Spinal cord (tissue), 10 donors: ENCODE data around the gene WDR43. TPM values are rescaled to one million over a fixed set of nuclear protein-coding genes. Genes with fewer than 3 reads are reported as not detected.

ENCODE experiments used
- DNase-seq, 6 donors: peaks; one replicate each; pipeline versions ENCODE4 v3.0.0 to v3.0.0-alpha.2; 2013 to 2015; ENCODE audit warnings: low spot score in 6 of 6, low read depth in 4 of 6
- H3K27ac ChIP-seq: one replicate; pipeline ENCODE4 v1.5.1; 2013; ENCODE audit warnings: low read depth, low read length, control low read depth
- H3K27me3 ChIP-seq: one replicate; pipeline ENCODE4 v1.6.1; 2013; ENCODE audit warnings: low read length; ENCODE audit not compliant: control insufficient read depth, insufficient read depth
- H3K36me3 ChIP-seq: one replicate; pipeline ENCODE4 v1.6.1; 2013; ENCODE audit warnings: low read length; ENCODE audit not compliant: control insufficient read depth, insufficient read depth
- H3K4me1 ChIP-seq: one replicate; pipeline ENCODE4 v1.6.1; 2013; ENCODE audit warnings: low read length; ENCODE audit not compliant: control insufficient read depth, insufficient read depth
- H3K4me3 ChIP-seq: one replicate; pipeline ENCODE4 v1.5.1; 2013; ENCODE audit warnings: low read depth, low read length, control low read depth
- H3K9me3 ChIP-seq: one replicate; pipeline ENCODE4 v1.6.1; 2013; ENCODE audit warnings: low read length; ENCODE audit not compliant: control insufficient read depth, insufficient read depth
- WGBS: methylation state at CpG from one replicate; pipeline ENCODE4 v1.1.5; 2013; ENCODE audit warnings: missing lambda C conversion rate; ENCODE audit not compliant: insufficient coverage; 5-methylcytosine and 5-hydroxymethylcytosine counted together
- polyA plus RNA-seq, 2 donors: library from polyadenylated mRNA; unstranded; fragments of 120-200 nt; gene quantifications; one replicate each; pipeline ENCODE4 v1.2.1, GENCODE V29; 2013; ENCODE audit not compliant: insufficient read length in 2 of 2
- total RNA-seq, 2 donors: library from RNA; depleted of rRNA in 1 of 2; stranded (reverse); fragments of 120-200 nt in 1 of 2; fragments of >200 nt in 1 of 2; gene quantifications; one replicate each; pipeline versions ENCODE4 v1.2.3 to v1.2.4, GENCODE V29; 2013 to 2014
- donor health status: healthy.

Gene WDR43
- total and polyA plus RNA-seq, 4 donors, result 19.7 to 42.7 (median 29.4) TPM

DNA sequence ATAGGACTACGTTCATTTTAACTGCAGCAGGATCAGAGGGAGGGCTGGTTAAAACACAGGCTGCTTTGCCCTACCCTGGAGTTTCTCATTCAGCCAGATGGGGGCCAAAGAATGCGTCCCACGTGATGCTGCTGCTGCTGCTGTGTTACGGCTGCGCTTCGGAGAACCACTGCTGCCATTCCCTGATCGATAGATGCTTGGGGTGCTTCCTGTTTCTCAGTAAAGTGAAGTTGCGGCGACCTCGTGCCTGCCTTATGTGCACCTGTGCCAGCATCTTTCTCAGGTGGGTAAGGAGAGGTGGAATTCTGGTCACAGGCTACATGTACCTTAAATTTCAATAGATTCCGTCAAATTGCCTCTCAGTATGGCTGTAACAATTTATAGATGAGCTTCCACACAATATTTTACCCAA lies 62.0 kb downstream of the WDR43 start:
- peaks cover 9% of the 10 kb centered on the region for H3K4me1 ChIP-seq
- no peaks in the 10 kb centered on the region for H3K9me3 ChIP-seq
- 7% methylated on average over 7 of the region's 11 CpGs for WGBS
- H3K27ac ChIP-seq, result no peak overlapping the region
- H3K36me3 ChIP-seq, result no peaks in the 10 kb centered on the region
- H3K4me3 ChIP-seq, result no peak overlapping the region
- peak in 3 of 6 donors; percentile 26 to 66 (median 52) for DNase-seq
- no peaks in the 10 kb centered on the region for H3K27me3 ChIP-seq

DNA sequence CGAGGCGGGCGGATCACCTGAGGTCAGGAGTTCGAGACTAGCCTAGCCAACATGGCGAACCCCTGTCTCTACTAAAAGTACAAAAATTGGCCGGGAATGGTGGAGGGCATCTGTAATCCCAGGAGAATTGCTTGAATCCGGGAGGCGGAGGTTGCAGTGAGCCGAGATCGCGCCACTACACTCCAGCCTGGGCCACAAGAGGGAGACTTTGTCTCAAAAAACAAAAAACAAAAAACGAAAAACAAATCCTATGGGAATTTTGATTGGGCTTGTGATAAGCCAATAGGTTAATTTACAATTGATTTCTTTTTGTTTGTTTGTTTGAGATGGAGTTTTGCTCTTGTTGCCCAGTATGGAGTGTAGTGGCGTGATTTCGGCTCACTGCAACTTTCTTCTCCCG lies 62.4 kb downstream of the WDR43 start:
- H3K4me1 ChIP-seq, result peaks cover 9% of the 10 kb centered on the region
- no peaks in the 10 kb centered on the region for H3K9me3 ChIP-seq
- H3K4me3 ChIP-seq, result no peak overlapping the region
- H3K27ac ChIP-seq, result no peak overlapping the region
- H3K36me3 ChIP-seq, result no peaks in the 10 kb centered on the region
- H3K27me3 ChIP-seq, result no peaks in the 10 kb centered on the region
- WGBS, result 82% methylated on average over 8 of the region's 15 CpGs
- no peak for DNase-seq

DNA sequence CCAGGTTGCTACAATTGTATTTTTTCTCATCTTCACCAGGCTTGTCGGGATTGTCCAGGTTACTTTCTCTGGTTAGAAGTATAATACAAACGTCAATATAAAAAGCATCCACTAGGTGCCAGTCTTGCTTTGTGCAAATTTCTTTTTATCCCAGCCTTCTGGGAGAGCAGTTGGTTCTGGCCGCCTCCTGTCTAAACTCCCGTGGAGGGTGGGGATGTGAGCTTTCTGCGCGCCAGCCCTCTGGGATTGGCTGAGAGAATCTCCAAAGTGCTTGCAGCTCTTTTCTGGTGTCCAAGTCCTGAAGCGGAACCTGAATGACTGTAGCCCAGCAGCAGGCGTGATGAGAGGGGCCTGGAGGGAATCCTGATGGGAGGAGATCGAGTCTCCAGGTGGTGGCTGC lies 64.2 kb downstream of the WDR43 start:
- no peaks in the 10 kb centered on the region for H3K36me3 ChIP-seq
- no peaks in the 10 kb centered on the region for H3K27me3 ChIP-seq
- no peak overlapping the region for H3K27ac ChIP-seq
- no peak overlapping the region for H3K4me3 ChIP-seq
- 13% methylated on average over 7 of the region's 9 CpGs for WGBS
- H3K4me1 ChIP-seq, result peaks cover 9% of the 10 kb centered on the region
- no peaks in the 10 kb centered on the region for H3K9me3 ChIP-seq
- peak; percentile 65 to 96 (median 76) for DNase-seq

DNA sequence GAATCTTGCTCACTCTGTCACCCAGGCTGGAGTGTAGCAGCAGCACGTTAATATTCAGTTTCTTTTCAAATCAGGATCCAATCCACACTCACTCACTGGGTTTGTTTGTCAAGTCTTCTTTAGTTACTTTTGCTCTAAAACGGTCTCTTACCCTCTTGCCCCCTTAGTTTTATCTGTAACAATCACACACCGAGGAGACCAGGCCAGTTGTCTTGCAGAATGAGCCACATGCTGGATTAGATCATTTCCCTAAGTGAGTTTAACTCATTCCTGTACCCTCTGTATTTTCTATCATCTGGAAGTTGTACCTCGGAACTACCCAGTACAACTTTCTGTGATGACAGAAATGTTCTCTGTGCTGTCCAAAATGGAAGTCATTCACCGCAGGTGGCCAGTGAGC lies 65.9 kb downstream of the WDR43 start:
- DNase-seq, result no peak
- Histone ChIP-seq H3K27ac (no peak overlapping the region), H3K9me3 (no peaks in the 10 kb centered on the region), H3K4me3 (no peak overlapping the region), H3K27me3 (no peaks in the 10 kb centered on the region), H3K4me1 (peaks cover 9% of the 10 kb centered on the region), H3K36me3 (no peaks in the 10 kb centered on the region)
- 51% methylated on average over 4 of the region's 5 CpGs for WGBS

DNA sequence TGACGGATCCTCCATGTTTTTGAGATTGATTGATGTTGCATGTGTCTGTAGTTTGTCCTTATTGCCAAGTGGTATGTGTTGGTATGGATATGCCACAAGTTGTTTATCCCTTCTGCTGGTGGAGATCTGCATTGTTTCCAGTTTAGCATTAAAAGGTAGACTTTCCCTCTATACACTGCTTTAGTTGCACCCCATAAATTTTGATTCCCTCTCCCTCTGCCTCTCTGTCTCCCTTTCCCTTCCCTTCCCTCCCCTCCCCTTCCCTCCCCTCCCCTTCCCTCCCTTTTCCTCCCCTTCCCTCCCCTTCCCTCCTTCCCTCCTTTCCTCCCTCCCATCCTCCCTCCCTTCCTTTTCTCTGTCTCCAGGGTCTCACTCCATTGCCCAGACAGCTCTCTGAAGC lies 68.0 kb downstream of the WDR43 start:
- H3K4me3 ChIP-seq, result no peak overlapping the region
- 80% methylated on average over 1 of the region's 1 CpG for WGBS

DNA sequence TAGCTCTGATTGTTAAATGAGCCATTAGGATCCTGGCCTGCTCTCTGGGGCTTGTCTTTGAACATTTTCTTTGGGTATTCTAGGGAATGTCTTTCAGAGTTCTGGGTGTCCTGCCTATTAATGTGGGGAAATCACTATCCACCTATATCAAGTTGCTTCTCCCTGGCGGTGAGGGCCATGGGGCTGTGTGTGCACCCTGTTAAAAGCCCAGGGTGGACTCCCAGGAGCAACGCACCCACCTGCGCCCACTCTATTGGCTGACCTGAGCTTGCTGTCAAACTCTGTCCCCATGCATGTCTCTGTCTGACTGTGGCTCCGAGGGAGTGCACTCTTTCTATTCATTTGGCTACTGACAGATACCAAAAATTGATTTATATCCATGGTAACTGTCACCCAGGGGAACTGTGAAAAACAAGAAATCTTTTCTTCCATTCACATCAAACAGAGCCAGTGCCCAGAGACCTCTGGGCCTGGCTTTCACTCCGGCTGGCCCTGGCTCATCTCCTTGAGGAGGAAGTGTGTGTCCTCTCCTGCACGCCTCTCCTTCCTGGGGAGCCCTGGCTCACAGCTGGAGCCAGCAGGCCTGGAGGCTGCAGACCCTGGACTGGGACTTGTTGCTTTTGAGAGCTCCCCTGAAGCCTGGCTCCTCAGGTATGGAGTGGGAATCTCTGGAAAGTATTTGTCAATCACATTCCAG lies 76.1 kb downstream of the WDR43 start:
- H3K27ac ChIP-seq, result no peak overlapping the region
- H3K4me1 ChIP-seq, result peaks cover 5% of the 10 kb centered on the region
- 61% methylated on average over 5 of the region's 6 CpGs for WGBS
- H3K4me3 ChIP-seq, result no peak overlapping the region
- DNase-seq, result peak in 1 of 6 donors; percentile 43
- no peaks in the 10 kb centered on the region for H3K9me3 ChIP-seq
- no peaks in the 10 kb centered on the region for H3K36me3 ChIP-seq
- H3K27me3 ChIP-seq, result no peaks in the 10 kb centered on the region

More for the DNA sequence above, 68.0 kb downstream of the WDR43 start:
- DNase-seq, result no peak
- no peak overlapping the region for H3K27ac ChIP-seq
- H3K9me3 ChIP-seq, result no peaks in the 10 kb centered on the region
- no peaks in the 10 kb centered on the region for H3K36me3 ChIP-seq
- H3K27me3 ChIP-seq, result no peaks in the 10 kb centered on the region
- H3K4me1 ChIP-seq, result peaks cover 5% of the 10 kb centered on the region

DNA sequence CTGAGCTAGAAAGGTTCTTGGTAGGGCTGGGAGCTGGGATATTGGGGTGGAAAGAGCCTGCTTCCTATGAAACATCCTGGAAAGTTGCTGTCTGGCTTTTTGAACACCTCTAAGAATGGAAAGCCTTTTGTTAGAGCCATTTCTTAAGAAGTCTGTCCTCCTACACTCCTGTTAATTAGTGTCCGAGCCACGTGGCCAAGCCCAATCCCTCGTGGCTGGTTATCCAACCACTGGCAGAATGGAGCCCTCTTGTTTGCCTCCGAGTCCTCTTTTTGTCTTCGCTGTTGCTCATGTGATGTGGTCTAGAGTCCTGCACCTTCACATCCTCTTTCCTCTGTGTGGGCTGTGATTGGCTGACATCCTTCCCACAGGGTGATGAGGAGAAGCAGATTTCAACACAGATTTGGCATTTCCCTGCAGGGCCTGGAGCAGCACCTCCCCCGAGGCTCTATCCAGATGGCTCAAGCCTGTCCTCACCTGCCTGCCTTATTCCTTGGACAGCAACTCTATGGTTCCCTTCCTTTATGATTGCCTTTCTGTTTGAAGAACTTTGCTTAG lies 78.4 kb downstream of the WDR43 start:
- H3K36me3 ChIP-seq, result no peaks in the 10 kb centered on the region
- no peak for DNase-seq
- peaks cover 5% of the 10 kb centered on the region for H3K4me1 ChIP-seq
- H3K27ac ChIP-seq, result no peak overlapping the region
- H3K9me3 ChIP-seq, result no peaks in the 10 kb centered on the region
- H3K27me3 ChIP-seq, result no peaks in the 10 kb centered on the region
- WGBS, result 77% methylated on average over 3 of the region's 6 CpGs
- no peak overlapping the region for H3K4me3 ChIP-seq

DNA sequence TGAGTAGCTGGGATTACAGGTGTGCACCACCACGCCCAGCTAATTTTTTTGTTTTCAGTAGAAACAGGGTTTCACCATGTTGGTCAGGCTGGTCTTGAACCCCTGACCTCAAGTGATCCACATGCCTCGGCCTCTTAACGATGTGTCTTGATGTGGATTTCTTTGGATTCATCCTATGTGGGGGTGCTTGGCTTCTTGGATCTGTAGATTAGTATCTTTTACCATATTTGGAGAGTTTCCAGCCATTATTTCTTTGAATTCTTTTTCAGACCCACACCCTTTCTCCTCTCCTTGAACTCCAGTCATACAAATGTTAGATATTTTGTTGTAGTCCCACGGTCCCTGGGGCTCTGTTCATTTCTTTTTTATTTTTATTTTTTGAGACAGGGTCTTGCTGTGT lies 79.8 kb downstream of the WDR43 start:
- no peak for DNase-seq
- Histone ChIP-seq H3K27ac (no peak overlapping the region), H3K36me3 (no peaks in the 10 kb centered on the region), H3K27me3 (no peaks in the 10 kb centered on the region), H3K4me1 (peaks cover 1% of the 10 kb centered on the region), H3K4me3 (no peak overlapping the region), H3K9me3 (no peaks in the 10 kb centered on the region)
- WGBS, result 100% methylated on average over 1 of the region's 4 CpGs

DNA sequence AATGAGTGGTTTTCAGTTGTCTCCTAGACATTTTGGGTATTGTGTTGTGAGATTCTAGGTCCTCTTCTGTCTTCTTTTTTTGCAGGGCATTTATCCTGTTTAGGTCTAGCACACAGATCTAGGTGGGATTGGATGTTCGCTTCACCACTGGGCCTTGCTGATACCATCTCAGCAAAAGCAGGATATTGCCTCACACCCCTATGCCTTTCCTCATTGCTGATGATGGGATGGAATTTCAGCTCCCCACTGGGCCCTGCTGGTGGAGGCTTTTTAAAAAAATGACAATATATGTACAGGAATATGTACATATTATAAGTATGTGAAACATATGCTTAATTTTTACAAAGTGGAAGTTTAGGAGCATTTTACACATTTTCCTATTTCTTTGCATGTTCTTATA lies 81.2 kb downstream of the WDR43 start:
- WGBS, result no CpG with 5 or more reads among the region's 1 CpG

DNA sequence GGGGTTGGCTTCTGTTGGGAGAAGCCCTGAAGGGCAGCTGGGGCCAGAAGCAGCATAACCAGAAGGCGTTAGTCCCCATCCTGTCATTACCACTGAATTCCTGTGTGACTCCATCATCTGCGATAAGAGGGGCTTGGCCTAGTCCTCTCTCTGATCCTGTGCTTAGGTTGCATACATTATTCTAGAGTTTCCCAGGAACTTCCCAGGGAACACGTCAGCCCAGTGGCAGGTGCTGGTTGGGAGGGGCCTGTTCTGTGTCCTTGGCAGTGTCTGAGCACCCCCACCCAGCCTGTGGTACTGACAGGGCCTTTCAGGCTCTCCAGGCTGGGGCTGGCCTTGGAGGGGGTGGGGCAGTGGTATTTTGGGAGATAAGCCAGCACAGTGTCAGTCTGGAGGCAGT lies 82.1 kb downstream of the WDR43 start:
- Histone ChIP-seq H3K9me3 (no peaks in the 10 kb centered on the region), H3K27me3 (no peaks in the 10 kb centered on the region), H3K4me3 (no peak overlapping the region), H3K27ac (no peak overlapping the region), H3K4me1 (peaks cover 21% of the 10 kb centered on the region), H3K36me3 (no peaks in the 10 kb centered on the region)
- WGBS, result 79% methylated on average over 2 of the region's 3 CpGs
- no peak for DNase-seq

More for the DNA sequence above, 81.2 kb downstream of the WDR43 start:
- H3K9me3 ChIP-seq, result no peaks in the 10 kb centered on the region
- H3K27ac ChIP-seq, result no peak overlapping the region
- no peaks in the 10 kb centered on the region for H3K36me3 ChIP-seq
- H3K4me1 ChIP-seq, result peaks cover 13% of the 10 kb centered on the region
- DNase-seq, result no peak
- H3K4me3 ChIP-seq, result no peak overlapping the region
- no peaks in the 10 kb centered on the region for H3K27me3 ChIP-seq
